NOMO-1 (cell line): ENCODE measurements around the gene PPP1R16B.

ENCODE experiments used
- DNase-seq, 2 experiments: peaks; one replicate each; lab custom pipeline; 2025; ENCODE audit not compliant: unreplicated experiment in 2 of 2; lab: John Stamatoyannopoulos, UW

Gene PPP1R16B

DNA sequence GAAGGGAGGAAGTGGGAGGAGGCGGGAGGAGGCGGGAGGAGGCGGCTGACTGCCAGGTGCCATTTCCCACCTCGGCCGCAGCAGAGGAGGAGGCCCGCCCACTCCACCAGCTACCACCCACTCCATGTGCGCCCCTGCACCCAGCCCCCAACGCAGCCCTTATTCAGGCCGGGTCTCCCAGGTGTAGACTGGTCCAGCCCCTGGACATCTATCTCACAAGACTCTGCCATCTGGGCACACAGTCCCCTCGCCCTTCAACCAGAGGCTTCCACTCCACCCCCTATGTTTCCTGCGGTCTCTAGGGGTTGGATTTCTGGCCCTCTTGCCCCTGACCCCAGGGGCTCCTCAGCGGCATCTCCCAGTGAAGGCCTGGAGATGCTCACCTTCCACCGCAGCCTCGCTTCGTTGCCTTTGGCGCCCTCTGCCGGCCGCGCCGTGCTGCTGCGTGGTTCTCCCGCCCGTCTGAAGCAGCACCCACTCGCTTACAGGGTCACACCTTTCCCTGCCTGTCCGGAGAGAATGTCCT lies 88.1 kb downstream of the PPP1R16B start:
- DNase-seq = peak; percentile 33 to 44

DNA sequence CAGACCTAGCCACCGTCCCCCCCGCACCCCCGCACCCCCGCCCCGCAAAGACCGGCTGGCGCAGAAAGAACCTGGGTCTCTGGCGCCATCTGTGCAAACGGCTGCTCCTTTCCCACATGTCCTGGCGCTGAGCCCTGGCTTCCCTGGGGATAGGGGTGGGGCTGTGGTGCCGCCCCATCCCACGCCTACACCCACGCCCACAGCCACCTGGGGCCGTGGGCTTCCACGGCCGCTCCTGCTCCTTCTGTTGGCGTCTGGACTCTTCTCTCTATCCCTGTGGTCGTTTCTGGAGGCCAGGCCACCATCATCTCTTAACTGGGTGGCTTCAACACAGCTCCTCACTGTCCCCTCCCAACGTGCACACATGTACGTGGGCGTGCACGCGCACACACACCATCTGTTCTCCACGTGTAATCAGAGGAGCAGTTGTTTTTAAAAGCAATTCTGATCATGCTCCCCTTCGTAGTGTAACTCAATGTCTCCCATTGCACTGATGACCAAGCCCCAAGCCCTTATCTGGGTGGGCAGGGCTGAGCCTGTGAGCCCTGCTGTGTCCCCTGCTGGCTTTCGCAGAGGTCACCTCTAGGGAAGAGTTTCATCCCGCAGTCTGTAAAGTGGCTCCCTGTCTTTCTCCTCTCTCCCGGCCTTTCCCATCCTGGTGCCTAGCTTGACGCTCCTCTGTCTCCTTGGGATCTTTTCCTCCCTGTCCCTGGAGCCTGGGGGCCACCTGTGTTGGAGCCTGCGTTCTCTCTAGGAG lies 88.8 kb downstream of the PPP1R16B start:
- DNase-seq = no peak

DNA sequence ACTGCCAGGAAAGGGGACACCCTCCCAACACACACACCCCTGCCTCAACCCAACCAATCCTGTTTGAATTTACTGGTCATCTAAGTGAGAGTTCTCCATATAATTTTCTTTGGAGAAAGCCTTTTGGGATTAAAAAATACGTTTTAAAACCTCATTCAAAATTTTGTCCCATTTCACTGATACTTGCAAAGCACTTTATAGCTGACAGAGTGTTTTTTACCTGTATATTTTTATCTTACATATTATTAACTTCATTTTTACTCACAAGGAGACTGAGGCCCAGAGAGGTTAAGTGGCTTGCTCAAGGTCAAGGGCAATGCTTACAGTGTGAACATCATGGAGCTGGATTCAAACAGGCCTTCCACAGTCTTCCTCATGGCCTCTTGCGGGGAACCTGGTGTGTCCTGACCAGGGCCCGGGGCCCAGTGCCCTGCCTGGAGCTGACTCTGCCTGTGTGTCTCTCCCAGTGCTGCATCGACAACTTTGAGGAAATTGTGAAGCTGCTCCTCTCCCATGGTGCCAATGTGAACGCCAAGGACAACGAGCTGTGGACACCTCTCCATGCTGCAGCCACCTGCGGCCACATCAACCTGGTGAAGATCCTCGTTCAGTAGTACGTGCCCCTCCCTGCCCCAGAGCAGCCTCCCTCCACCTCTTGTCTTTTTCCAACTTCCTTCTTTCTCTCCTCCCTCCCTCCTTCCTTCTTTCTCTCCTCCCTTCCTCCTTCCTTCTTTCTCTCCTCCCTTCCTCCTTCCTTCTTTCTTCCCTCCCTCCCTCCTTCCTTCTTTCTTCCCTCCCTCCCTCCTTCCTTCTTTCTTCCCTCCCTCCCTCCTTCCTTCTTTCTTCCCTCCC lies 89.8 kb downstream of the PPP1R16B start:
- DNase-seq = no peak

DNA sequence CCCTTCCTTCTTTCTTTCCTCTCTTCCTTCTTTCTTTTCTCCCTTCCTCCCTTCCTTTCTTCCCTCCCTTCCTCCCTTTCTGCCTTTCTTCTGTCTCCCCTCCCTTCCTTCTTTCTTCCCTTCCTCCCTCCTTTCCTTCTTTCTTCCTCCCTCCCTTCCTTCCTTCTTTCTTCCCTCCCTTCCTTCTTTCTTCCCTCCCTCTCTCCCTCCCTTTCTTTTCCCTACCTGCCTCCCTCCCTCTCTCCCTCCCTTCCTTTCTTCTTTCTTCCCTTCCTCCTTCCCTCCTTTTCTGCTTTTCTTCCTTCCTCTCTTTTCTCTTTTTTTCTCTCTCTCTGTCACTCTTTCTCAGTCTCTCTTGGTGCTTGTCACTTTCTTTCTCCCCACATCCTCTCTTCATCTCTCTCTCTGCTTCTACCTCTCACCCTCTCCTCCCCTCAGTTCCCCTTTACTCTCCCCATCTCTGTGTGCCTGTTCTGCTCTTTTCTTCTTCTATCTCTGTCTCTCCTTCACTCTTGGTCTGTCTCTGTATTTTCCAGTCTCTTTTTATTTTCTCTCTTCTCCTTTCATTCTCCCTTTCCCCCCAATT lies 90.6 kb downstream of the PPP1R16B start:
- no peak for DNase-seq

DNA sequence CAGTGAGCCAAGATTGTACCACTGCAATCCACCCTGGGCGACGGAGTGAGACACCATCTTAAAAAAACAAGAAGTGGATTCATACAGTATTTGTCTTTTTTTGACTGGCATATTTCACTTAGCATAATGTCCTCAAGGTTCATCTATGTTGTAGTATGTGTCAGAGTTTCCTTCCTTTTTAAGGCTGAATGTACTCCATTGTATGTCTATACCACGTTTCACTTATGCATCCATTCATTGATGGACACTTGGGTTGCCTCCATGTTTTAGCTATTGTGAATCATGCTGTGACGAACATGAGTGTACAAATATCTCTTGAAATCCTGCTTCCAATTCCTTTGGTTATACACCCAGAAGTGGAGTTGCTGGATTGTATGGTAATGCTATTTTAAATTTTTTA lies 91.8 kb downstream of the PPP1R16B start:
- DNase-seq = no peak

DNA sequence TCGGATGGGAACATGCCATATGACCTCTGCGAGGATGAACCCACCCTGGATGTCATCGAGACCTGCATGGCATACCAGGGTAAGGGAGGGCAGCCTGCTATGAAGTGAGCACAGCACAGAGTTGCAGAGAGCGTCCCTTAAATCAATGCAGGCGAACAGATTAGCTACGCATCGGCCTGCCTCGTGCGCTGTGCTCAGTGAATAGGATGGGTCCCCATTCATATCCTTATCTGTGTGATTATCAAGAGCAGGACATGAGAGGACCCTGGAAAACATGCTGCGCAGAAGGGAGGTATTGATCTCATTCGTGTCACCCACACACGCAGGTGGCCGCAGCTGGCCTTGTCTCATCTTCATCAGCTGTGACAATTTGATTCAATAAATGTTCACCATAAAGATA lies 95.1 kb downstream of the PPP1R16B start:
- no peak for DNase-seq

DNA sequence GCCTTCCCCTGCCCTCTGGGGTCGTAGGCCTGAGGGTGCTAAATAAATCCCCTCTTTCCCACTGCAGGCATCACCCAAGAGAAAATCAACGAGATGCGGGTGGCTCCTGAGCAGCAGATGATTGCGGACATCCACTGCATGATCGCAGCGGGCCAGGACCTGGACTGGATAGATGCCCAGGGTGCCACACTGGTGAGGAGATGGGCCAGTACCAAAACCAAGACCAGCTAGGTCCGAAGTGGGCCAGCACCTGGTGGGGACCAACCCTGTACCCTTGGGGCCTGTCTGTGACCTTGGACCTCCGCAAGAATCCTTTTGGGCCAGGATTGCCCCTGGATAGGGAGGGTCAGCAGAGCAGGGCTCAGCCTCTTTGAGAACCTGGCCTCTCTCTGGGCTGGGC lies 97.1 kb downstream of the PPP1R16B start:
- no peak for DNase-seq

DNA sequence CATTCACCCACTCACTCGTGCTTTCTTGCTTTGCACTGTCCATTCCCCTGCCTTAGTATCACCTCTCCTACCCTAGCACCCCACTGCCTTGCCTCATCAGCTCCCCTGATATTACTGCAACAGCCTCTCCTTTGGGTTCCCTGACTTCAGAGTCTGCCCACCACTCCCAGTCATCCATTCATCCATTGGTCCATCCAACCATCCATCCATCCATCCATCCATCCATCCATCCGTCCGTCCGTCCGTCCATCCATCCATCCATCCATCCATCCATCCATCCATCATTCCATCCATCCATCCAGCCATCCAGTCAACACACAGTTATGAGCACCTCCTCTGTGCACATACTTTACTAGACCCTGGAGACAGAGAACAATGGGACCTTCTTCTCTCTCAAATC lies 97.8 kb downstream of the PPP1R16B start:
- no peak for DNase-seq

DNA sequence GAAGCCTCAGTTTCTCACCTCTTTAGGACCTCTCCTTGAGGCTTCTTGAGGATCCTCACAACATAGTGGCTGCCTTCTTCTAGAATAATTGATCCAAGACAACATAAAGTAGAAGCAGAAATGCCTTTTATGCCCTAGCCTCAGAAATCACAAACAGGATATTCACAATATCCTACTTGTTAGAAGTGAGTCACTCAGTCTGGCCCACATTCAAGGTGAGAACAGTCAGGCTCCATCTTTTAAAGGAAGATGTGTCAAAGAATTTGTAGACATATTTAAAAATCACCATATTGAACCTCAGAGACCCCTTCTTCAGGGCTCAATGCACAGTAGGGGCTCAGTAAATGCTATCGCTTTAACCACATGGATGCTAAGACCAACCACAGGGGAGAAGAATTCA lies 99.9 kb downstream of the PPP1R16B start:
- DNase-seq = no peak

DNA sequence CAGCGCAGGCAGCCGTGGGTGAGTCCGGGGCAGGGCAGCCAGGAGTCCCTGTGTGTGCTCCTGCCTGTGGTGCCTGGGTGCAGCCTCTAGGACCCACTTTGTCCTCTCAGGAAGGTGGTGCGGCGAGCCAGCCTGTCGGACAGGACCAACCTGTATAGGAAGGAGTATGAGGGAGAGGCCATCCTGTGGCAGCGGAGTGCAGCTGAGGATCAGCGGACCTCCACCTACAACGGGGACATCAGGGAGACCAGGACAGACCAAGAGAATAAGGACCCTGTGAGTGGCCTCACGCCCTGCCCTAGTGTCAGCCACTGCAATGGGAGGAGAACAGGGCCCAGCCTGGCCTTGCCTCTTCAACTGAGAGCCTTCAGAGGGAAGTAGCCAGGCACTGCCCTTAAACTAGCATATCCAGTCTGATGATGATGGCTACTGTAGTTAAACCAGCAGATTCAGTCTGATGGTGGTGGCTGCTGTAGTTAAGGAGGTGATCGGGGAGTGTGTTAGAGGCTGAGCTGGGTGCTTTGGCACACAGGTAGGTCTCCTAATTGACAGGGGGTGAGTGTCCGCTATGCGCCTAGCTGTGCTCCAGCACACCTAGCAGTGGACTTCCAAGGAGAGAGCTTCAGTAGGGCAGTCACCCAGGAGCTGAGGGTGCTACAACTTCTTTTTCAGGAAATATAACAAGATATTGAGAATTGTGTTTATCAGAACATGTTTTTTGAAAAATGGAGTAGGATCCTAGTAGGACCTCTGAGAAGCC lies 102.6 kb downstream of the PPP1R16B start:
- DNase-seq = no peak

DNA sequence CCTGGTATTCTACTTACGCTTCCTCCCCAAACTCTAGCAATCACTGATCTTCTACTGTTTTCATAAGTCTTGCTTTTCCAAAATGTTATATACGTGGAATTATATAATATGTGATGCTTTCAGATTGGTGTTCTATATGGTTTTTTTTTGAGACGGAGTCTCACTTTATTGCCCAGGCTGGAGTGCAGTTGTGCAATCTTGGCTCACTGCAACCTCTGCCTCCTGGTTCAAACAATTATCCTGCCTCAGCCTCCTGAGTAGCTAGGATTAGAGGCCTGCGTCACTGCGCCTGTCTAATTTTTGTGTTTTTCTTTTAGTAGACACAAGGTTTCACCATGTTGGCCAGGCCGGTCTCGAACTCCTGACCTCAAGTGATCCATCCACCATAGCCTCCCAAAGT lies 109.9 kb downstream of the PPP1R16B start:
- DNase-seq = no peak

DNA sequence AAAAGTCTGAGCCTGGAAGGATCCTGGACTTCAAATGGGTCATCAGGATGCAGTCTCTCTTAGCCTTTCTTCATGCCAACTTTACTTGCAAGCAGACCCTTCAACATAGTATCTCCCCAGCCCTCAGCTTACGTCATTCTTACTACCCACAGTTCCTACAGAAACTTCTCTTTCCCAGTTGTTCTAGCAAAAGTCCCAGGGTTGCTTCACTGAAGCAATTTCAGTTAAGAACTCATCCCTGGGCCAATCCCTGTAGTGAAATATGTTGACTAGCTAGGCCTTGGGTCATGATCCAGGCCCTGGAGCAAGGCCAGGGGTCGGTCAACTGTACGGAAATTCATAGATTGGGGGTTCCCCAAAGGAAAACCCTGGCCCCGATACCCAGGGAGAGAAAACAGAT lies 112.2 kb downstream of the PPP1R16B start:
- DNase-seq = no peak

DNA sequence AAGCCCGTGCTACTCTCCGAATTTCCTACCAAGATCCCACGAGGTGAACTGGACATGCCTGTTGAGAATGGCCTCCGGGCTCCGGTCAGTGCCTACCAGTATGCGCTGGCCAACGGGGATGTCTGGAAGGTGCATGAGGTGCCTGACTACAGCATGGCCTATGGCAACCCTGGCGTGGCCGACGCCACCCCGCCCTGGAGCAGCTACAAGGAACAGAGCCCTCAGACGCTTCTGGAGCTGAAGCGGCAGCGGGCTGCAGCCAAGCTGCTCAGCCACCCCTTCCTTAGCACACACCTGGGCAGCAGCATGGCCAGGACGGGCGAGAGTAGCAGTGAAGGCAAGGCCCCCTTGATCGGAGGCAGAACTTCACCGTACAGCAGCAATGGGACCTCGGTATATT lies 112.7 kb downstream of the PPP1R16B start:
- DNase-seq = no peak

DNA sequence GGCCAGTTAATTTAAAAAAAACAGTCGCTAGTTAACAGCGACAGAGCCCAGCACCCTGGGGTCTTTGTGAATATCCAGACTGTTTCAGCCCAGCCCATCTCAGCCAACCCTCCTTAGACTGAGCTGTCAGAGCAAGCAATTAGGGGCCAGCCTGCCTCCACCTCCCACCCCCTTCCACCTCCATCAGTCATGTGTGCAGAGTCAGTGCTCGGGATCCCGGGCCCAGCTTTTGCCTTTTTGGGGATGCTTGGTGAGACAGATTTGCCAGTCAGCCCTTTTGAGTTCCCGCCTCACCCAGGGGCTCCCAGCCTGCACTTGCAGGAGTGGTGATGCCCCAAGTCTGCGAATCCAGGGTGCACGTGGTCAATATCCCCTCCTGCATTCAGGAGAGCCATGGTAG lies 114.2 kb downstream of the PPP1R16B start:
- no peak for DNase-seq

DNA sequence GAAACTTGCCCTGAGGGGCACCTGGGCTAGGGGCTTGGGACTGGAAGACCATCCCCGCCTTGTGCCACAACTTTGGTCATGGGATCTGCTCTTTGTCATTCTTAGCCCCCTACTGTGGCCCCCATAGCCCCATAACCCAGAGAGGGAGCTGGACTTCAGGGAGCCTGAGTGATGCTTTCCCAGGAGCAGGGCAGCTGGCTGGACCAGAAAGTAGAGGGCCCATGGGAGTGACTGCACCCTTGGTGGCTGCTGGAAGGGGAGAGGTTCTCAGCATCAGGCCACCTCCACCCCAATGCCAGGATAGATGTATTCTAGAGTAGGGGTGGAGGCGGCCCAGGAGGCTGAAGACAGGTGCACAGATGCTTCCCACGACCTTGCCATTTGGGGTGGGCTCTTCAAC lies 114.9 kb downstream of the PPP1R16B start:
- no peak for DNase-seq

DNA sequence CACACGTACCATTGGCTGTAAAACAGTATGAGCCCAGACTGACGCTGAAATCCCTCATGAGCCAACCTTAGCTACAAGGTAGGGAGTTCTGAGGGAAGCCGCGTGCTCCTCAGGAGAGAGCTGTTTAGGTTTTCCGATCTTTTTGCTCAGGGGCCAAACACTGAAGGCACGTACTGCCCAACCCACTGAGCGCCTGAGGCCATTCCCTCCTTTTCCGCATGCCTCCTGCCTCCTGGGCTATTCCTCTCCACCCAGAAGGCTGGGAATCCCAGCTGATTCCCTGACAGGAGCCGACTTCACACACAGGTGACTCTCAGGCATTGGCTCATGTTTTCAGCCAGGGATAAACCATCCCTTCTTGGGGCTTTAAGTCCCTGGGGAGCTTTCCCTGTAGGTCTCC lies 115.4 kb downstream of the PPP1R16B start:
- DNase-seq = no peak

DNA sequence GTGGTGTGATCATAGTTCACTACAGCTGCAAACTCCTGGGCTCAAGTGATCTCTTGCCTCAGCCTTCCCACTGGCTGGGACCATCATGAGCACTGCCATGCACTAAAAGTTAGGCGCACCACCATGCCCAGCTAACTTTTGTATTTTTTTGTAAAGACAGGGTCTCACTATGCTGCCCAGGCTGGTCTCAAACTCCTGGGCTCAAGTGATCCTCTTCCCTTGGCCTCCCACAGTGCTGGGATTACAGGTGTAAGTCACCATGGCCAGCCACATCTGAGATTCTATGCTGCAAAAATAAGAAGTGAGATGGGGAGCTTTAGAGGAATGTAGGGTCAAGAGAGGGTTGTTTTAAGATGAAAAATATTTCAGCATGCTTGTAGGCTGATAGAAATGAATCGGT lies 119.2 kb downstream of the PPP1R16B start:
- no peak for DNase-seq

DNA sequence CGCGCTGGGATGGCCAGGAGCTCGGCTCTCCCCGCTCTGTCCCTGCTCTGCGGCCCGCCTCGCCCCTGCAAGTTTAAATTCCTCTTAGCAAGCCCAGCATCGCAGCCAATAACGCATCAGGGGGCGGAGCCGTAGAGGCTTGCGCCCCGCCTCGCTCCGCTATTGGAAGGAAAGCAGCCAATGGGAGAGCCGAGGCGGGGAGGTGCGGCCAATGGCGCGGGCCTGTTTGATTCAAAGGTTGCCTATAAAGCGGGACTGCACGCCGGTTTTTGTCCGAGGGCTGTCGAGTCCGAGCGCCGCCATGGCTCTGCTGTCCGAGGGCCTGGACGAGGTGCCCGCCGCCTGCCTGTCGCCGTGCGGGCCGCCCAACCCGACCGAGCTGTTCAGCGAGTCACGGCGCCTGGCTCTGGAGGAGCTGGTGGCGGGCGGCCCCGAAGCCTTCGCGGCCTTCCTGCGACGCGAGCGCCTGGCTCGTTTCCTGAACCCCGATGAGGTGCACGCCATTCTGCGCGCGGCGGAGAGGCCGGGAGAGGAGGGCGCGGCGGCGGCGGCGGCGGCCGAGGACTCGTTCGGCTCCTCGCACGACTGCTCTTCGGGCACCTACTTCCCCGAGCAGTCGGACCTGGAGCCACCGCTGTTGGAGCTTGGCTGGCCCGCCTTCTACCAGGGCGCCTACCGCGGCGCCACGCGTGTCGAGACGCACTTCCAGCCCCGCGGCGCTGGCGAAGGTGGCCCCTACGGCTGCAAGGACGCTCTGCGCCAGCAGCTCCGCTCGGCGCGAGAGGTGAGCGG lies 120.8 kb downstream of the PPP1R16B start, which contains the start of gene FAM83D:
FAM83D (plus strand) TSS at position 276 of the 792 bp plus-strand sequence; CDS start at position 302, 26 bp downstream.
- DNase-seq = peak; percentile 98

DNA sequence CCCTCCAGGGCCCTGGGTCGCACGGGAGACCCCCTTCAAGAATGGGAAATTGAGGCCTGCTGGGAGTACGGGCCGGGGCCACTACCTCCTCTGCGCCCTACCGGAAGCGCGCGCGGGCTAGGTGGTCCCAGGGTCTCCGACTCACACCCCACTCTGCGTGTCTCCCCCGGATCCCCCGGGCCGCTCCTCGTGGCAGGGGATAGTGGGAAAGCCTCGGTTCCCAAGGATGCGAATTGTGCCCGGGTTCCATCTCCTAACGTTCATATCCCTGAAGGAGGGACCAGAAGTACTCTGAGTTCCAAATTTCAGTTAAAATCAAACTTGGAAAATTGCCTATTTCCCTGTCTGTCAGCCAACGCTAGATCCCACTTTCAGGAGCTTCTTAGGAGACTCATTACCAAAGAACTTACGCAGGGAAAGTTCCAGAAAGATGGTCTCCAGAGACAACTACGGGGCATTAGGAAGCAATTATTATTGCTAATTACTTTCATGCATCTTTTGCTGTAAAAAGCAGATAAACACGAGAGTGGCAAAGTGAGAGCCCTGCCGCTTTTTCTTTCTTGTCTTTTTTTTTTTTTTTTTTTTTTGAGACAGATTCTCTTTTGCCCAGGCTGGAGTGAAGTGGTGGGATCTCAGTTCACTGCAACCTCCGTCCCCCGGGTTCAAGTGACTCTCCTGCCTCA lies 121.6 kb downstream of the PPP1R16B start:
- no peak for DNase-seq
